ENCODE data around the gene SEC61G.

The SEC61G gene

DNA sequence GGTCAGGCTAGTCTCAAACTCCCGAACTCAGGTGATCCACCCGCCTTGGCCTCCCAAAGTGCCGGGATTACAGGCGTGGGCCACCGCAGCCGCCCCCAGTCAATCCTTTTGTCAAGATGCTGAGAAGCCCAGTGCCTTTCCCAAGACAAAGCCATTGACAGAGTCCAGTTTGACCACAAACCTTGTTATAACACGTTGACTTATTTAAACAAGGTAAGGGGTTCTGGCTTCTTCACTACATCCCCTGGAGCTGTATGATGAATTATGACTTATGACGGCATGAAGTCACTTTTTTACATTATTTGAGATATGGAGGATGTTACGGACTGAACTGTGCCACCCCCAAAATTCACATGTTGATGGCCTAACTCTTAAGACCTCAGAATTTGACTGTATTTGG lies 5.8 kb upstream of the SEC61G start:
- no peak for ATAC-seq
- no peak for DNase-seq

DNA sequence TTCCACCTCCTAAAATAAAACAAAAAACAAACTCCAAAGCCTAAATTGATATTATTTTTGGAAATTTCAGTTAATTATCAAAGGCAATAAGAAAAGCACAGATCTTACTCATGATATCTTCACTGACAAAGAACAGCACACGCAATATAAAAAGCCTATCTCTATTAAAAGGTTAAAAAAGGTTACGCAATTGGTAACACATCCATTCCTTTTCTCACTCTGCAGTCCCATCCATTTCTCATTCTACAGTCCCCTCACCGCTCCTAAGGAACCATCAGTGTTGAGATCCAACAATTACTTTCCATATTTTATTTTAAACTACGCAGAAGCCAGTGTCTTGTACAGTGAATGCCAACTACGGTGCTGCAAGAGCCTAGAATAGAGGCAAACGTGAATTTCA lies 1.3 kb downstream of the SEC61G start:
- DNase-seq (no peak), ATAC-seq (no peak)

DNA sequence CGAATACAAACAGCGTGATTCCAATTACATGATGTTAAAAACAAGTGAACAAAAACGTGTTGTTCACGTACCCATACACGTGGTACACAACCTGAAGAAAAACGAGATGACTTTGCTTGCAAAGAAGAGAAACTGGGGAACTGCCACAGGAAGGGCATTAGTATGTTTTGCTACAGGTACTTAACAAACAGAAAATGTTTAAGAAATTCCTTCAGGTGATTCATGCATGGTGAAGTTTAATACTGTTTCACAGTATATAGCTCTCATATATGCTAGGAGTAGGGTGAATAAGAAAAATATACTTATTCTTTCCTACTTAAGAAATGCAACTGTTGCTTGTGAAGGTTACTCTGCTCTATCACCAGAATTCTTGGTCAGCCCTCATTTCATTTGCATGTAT lies 9.8 kb downstream of the SEC61G start:
- no peak for ATAC-seq
- no peak for DNase-seq

DNA sequence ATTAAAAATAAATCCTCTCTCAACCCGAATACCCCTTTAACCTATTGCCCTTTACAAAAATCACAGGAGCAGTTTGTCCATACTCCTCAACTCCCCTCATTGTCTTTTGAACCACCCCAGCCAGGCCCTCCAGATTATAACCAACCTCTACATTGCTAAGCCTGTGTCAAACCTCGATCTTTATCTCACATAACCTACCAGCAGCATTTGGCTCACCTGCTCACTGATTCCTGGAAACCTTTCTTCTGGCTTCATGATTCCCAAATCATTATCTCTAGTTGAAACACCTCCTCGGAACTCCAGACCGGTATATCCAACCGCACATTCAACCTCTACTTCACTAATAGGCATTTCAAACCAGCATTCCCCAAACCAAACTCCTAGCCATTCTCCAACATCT lies 11.8 kb downstream of the SEC61G start:
- ATAC-seq = no peak

DNA sequence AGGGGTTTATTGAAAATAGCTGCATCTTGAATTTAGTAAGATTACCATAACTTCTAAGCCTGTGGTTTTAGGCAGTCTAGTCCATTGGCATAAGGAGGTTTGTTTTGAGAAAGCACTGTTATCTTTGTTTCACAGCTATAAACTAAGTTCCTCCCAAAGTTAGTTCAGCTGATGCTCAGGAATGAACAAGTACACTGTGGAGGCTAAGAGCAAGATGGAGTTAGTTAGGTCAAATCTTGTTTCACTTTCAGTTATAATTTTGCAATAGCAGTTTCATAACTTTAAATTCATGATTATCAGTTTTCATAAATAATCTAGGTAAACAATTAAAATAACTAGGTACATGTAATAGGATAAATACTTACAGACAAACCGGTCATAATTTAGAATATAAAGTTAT lies 15.4 kb downstream of the SEC61G start:
- DNase-seq = no peak
- no peak for ATAC-seq

More for the DNA sequence above, 11.8 kb downstream of the SEC61G start:
- DNase-seq = no peak

DNA sequence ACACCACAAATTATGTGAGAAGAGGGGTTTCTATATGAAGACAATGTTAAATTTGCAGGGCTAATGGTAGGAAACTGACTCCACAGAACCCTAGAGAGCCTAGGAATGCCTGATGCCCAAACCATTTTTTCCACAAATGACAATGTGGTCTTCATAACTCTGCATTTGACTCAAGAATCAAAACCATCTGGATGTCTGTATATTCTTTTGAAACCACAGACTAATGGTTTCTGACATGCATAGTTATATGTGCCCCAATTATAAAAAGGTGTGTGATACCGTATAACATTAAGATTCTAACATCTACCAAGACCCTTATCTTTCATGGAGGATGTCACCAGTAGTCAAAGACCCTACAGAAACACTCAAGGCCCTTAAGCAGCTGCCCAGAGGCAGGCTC lies 20.3 kb downstream of the SEC61G start:
- no peak for ATAC-seq
- DNase-seq = no peak

DNA sequence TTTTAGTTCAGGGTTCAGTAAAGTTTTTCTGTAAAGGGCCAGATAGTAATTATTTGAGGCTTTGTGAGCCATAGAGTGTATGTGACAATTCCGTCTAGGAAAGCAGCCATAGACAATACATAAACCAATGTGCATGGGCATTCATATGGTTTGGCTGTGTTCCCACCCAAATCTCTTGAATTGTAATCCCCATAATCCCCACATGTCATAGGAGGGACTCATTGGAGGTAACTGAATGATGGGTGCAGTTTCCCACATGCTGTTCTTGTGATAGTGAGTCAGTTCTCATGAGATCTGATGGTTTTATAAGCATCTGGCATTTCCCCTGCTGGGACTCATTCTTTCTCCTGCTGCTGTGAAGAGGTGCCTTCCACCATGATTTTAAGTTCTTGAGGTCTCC lies 29.9 kb downstream of the SEC61G start:
- ATAC-seq (no peak), DNase-seq (no peak)

DNA sequence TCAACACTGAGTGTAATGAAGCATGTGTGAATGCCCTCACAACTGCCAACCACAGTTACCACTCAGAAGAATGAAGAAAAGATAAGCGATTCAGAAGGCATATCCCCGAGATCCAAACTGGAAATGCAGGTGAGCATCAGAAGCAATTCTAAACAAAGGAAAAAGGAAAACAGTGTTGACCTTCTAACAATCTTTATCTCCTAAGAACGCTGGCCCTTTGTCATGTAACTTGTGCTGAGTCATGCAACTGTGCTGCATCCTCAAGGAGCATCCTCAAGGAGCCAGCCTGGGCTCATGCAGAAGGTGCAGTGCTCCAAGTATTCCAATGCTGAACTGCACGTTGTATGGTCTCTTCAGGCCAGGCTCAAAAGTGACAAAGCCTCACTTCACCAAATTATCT lies 30.6 kb downstream of the SEC61G start:
- ATAC-seq (no peak), DNase-seq (no peak)

DNA sequence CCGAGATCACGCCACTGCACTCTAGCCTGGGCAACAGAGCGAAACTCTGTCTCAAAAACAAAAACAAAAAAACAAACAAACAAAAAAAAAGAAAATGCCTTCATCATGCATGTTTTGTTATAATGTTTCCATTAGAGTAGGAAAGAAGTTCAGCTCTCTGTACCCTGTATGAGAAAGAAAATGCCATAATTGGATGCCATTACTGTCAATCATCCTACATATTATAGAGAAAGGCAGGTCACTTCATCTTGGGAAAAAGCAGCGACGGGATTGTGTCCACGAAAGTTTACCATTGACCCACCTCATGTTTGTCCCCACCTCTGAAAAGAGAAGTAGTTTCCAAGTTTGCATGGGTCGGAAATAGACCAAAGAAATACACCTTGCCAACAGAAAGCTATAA lies 33.8 kb downstream of the SEC61G start:
- ATAC-seq = no peak
- no peak for DNase-seq

DNA sequence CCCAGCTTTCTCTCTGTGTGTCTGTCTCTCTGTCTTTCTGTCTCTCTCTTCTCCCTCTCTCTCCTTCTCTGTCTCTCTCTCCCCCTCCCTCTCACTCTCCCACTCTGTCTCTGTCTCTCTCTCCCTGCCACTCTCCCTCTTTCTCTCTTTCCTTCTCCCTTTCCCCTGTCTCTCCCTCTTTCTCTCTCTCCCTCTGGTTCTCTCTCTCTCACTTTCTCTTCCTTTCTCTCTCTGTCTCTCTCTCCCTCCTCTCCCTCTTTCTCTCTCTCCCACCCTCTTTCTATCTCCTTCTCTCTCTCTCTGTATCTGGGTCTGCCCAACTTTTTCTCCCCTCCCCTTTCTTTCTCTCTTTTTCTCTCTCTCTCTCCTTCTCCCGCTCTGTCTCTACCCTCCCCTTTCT lies 36.5 kb downstream of the SEC61G start:
- DNase-seq (no peak), ATAC-seq (no peak)

DNA sequence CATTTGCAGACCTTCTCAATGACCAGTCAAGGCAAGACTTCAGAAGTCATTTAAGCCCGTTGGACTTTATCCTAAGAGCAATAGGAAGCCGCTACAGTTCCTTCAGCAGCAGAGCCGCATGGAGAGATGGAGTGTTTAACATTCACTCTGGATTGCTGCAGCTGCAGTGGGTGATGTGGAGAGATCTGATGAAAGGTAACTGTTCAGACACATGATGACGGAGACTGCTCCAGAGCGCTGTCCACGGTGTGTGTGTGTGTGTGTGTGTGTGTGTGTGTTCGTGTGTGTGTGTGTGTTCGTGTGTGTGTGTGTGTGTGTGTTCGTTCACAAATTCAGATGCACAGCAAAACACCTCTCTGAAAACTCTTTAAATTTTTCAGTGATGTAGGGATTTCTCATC lies 37.0 kb downstream of the SEC61G start:
- DNase-seq = no peak
- no peak for ATAC-seq

DNA sequence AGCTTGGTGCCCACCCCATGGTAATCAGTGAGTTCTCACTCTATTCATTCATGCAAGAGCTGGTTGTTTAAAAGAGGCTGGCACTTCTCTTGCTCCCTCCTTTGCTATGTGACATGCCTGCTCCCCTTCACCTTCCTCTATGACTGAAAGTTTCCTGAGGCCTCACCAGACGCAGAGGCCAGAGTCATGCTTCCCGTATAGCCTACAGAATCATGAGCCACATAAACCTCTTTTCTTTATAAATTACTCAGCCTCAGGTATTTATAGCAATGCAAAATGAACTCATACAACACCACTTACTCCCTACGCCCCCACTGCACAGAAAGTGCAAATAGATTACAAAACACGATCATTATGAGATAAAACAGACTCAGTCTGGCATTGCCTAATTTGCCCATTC lies 39.0 kb downstream of the SEC61G start:
- no peak for DNase-seq
- ATAC-seq = no peak

DNA sequence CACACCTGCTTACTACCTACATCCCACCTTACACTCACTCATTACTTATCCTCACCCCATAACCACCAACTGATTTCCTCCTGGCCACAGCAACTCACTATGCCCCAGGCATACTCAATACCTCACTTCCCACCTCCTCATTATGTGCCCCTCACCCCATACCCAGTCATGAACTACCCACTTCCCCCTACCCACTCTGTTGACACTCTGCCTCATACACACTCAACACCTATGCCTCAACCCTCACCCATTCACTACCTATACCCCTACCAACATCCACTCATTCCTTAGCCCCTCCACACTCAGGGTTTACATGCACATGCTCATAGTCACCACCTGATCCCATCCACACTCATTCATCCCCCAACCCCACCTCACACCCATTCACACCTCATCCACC lies 39.6 kb downstream of the SEC61G start:
- ATAC-seq (no peak), DNase-seq (no peak)

DNA sequence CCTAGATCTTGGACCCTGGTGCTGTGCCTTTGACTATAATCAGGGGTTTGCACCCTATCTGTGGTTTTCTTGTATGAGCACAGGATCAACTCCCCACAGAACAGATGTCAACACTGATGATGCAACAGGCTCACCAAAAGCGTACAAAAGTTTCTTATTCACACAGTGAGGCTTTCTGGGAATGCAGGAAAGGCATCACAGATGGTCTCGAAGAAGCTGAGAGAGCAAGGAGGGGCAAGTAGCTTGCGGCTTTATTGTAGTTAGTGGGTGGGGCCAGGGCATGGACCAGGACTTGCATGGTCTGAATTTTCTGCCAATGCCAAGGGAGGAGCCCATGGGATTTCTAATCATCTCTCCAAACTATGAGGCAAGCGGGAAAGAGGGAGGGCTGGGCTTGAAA lies 46.2 kb downstream of the SEC61G start:
- DNase-seq = no peak
- no peak for ATAC-seq

DNA sequence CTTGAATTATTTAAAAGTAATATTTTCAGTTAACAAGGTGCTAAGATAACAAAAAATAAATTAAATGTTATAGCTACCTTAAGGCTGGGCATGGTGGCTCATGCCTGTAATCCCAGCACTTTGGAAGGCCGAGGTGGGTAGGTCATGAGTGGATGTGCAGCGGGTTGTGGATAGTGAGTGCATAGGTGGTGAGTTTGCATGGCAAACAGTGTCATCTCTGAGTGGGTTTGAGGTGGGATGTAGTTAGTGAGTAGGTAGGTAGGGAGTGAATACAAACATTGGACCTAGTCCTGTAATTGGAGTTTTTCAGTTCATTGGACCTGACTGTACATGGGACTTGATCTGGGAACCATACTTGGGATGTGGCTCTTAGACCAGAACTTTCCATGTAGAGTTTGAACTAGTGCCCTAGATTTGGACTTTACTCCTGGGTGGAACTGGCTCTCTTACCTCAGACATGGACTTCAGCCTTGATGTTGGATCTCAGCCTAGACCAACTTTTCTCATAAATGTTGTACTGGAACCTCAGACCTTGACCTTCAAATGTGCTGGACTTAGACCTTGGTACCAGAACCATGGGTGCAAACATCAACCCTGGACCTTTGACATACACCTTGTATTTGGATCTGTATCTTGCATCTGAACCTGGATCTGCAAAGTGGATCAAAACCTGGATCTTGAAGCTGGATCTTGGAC lies 47.0 kb downstream of the SEC61G start:
- no peak for DNase-seq
- ATAC-seq = no peak

DNA sequence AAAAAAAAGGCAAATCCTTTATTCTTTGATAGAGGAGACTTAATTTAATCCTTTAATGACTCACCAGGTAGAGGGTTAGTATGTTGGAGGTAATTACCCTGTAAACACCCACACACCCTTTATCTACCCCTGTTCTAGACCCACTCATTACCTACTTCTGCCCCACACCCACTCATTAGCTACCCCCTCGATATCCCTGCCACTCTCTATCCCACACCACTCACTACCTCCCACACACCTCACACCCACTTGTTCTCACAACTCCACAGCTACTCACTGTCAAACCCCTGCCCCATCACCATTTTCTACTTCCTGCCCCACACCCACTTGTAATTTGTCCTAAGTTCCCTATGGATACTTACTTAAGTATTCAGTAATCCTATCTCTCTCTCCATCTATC lies 49.7 kb downstream of the SEC61G start:
- DNase-seq = no peak
- ATAC-seq = no peak

DNA sequence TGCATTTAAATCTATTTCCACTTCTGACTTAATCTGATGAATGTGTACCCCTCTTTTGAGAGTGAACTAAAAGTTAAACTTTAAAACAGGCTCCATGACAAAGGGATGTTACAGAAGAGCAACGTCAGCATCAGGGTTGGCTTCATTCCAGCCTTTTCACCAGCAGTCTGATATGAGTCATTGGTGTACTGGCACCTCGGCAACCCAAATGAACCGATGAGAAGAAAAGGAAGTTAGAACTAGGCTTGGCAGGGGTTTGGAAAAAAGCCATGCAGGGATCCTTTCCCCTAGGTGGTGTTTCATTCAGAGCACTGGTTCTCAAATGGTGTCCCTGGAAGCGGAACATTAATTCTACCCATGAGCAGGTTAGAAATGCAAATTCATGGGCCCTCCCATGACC lies 53.6 kb downstream of the SEC61G start:
- no peak for DNase-seq
- no peak for ATAC-seq

DNA sequence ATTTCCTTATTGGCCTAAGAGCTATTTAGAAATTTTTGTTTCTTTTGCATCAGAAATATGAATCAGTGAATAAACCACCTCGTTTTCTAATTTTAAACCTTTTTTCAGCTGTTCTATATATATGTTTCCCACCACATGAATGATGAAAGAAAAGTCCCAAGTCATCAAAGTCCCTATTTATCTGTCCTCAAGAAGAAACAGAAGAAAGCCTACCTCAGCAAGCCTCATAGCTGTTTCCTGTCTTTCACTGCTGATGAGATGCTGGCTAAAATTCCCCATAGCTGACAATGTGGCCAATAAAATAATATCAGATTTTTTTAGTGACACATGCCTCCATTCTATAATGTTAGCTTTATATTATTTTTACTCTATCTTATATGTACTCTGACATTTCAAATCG lies 54.2 kb downstream of the SEC61G start:
- DNase-seq (no peak), ATAC-seq (no peak)
